ENCODE measurements around the gene MTA3. TPM values are rescaled to one million over a fixed set of nuclear protein-coding genes. Genes with fewer than 3 reads are reported as not detected.
"Not testable (repeated sequence)": the region's sequence is repeated elsewhere in the genome, so short reads cannot be mapped to it uniquely, and the experiment has no call there.

MTA3 gene
- total RNA-seq, 1 experiment from 2014 or later: 25.9 TPM

GRCh38 chr2:42567364-42567763 lies 1.1 kb upstream of the MTA3 start:
- no peak for DNase-seq (ENCODE audit: low read depth)

- DNase-seq (ENCODE audit: low read depth): peak; percentile 17
Measured at GRCh38 chr2:42567806-42568400, 529 bp upstream of the MTA3 start.

- DNase-seq (ENCODE audit: low read depth): peak; percentile 31
Measured at GRCh38 chr2:42569116-42569711, 782 bp downstream of the MTA3 start.

- DNase-seq (ENCODE audit: low read depth): no peak
Measured at GRCh38 chr2:42569883-42570282, 1.5 kb downstream of the MTA3 start.

GRCh38 chr2:42572297-42573081 lies 4.1 kb downstream of the MTA3 start:
- DNase-seq (ENCODE audit: low read depth): no peak

- no peak for DNase-seq (ENCODE audit: low read depth)
Measured at GRCh38 chr2:42573256-42573655, 4.8 kb downstream of the MTA3 start.

GRCh38 chr2:42575458-42576064 lies 7.1 kb downstream of the MTA3 start:
- DNase-seq (ENCODE audit: low read depth): no peak

GRCh38 chr2:42578621-42579020 lies 10.2 kb downstream of the MTA3 start:
- DNase-seq (ENCODE audit: low read depth): no peak

- DNase-seq (ENCODE audit: low read depth): no peak
Measured at GRCh38 chr2:42581257-42581656, 12.8 kb downstream of the MTA3 start.

GRCh38 chr2:42584628-42585027 lies 16.2 kb downstream of the MTA3 start:
- DNase-seq (ENCODE audit: low read depth): not testable (repeated sequence)

GRCh38 chr2:42585779-42586178 lies 17.3 kb downstream of the MTA3 start:
- DNase-seq (ENCODE audit: low read depth): no peak

- no peak for DNase-seq (ENCODE audit: low read depth)
Measured at GRCh38 chr2:42587526-42588117, 19.2 kb downstream of the MTA3 start.

GRCh38 chr2:42588121-42588520 lies 19.7 kb downstream of the MTA3 start:
- DNase-seq (ENCODE audit: low read depth): no peak

GRCh38 chr2:42590176-42590575 lies 21.7 kb downstream of the MTA3 start:
- no peak for DNase-seq (ENCODE audit: low read depth)

- no peak for DNase-seq (ENCODE audit: low read depth)
Measured at GRCh38 chr2:42593282-42593681, 24.9 kb downstream of the MTA3 start.

- DNase-seq (ENCODE audit: low read depth): no peak
Measured at GRCh38 chr2:42598656-42599055, 30.2 kb downstream of the MTA3 start.

GRCh38 chr2:42601076-42601475 lies 32.6 kb downstream of the MTA3 start:
- no peak for DNase-seq (ENCODE audit: low read depth)

- DNase-seq (ENCODE audit: low read depth): no peak
Measured at GRCh38 chr2:42602218-42602875, 33.9 kb downstream of the MTA3 start.

- DNase-seq (ENCODE audit: low read depth): no peak
Measured at GRCh38 chr2:42602876-42603219, 34.4 kb downstream of the MTA3 start.

- DNase-seq (ENCODE audit: low read depth): not testable (repeated sequence)
Measured at GRCh38 chr2:42604341-42604867, 36.0 kb downstream of the MTA3 start.

GRCh38 chr2:42606166-42606565 lies 37.7 kb downstream of the MTA3 start:
- not testable (repeated sequence) for DNase-seq (ENCODE audit: low read depth)
